KMS-11 (cell line): ENCODE data around the gene FN3KRP.
A peak's percentile ranks its signal among the peaks of the same experiment; 100 is the strongest.

ENCODE experiments used
- H2AFZ ChIP-seq: fragments of 200-600 bp; sonication (generic); 2 replicates; pipeline ENCODE4 v1.6.1; 2016; ENCODE audit warnings: antibody characterized with exemption, mixed run types, low read depth
- H3K27ac ChIP-seq: fragments of 200-600 bp; sonication (generic); 2 replicates; pipeline ENCODE4 v1.6.1; 2016; ENCODE audit warnings: mild to moderate bottlenecking, mixed run types
- H3K27me3 ChIP-seq: fragments of 200-600 bp; sonication (generic); 2 replicates; pipeline ENCODE4 v1.6.1; 2017; ENCODE audit warnings: mild to moderate bottlenecking, low read depth, mixed run types, moderate library complexity; ENCODE audit not compliant: insufficient read depth
- H3K36me3 ChIP-seq: fragments of 200-600 bp; sonication (generic); 2 replicates; pipeline ENCODE4 v1.6.1; 2017; ENCODE audit warnings: mild to moderate bottlenecking, mixed run types; ENCODE audit not compliant: insufficient read depth
- H3K4me1 ChIP-seq: fragments of 200-600 bp; sonication (generic); 2 replicates; pipeline ENCODE4 v1.6.1; 2016; ENCODE audit warnings: mild to moderate bottlenecking, low read depth, mixed run types; ENCODE audit not compliant: poor library complexity, severe bottlenecking
- H3K4me2 ChIP-seq: fragments of 200-600 bp; sonication (generic); 2 replicates; pipeline ENCODE4 v1.7.0; 2016; ENCODE audit warnings: mild to moderate bottlenecking, mixed run types
- H3K4me3 ChIP-seq: fragments of 200-600 bp; sonication (generic); IDR thresholded peaks from 2 replicates; pipeline ENCODE4 v1.6.1; 2017; ENCODE audit warnings: low read depth, low read length, mixed read lengths; ENCODE audit not compliant: insufficient read depth
- H3K79me2 ChIP-seq: fragments of 200-600 bp; sonication (generic); 2 replicates; pipeline ENCODE4 v1.6.1; 2016; ENCODE audit warnings: low read depth, mixed run types; ENCODE audit not compliant: insufficient read depth
- H3K9ac ChIP-seq: fragments of 200-600 bp; sonication (generic); 2 replicates; pipeline ENCODE4 v1.6.1; 2016; ENCODE audit warnings: mild to moderate bottlenecking, mixed run types
- H4K20me1 ChIP-seq: fragments of 200-600 bp; sonication (generic); 2 replicates; pipeline ENCODE4 v1.6.1; 2016; ENCODE audit warnings: mild to moderate bottlenecking, mixed run types; ENCODE audit not compliant: insufficient read depth
- TF ChIP-seq, protein P1 (sequence below): fragments of 200-600 bp; sonication (generic); conservative IDR thresholded peaks from 2 replicates; pipeline ENCODE4 v1.6.1; 2017; ENCODE audit warnings: low read depth, mild to moderate bottlenecking, antibody characterized with exemption, low read length, moderate library complexity, mixed read lengths

Gene FN3KRP

DNA sequence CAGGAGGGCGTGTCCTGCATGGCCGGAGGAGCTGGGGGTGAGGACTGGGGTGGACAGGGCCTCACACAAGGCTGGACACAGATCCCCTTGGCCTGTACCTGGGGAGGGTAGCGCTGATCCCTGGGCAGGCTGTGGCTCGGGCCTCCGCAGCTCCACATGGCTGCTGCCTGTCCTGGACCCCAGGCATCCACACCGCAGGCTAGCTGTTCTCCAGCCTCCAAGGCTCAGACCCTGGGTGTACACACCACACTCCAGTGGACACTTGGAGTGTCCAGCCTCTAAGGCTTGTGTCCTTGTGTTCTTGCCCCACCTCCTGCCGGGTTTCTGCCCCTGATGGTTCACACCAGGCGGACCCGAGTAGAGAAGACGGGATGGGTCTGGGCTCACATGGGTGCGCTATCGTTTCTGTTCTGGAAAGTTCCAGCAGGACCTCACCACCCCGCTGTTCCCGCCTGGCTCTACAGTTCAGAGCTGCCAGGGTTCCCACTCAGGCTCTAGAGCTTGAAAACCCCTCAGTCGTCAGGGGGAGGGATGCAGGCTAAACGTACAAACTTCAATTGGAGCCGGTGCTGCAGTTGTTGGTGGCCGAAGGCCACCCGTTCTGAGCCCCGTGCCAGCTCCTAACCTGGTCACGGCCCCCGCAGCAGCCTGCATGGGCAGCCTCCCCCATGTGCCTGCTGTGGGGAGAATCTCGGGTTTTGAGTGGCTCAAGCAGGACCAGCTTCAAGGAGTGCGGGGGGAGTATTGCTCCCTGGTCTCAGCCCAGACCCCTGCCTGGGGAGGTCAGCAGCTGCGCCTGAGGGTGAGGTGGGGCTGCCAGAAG, 6.6 kb upstream of the FN3KRP start:
- Histone ChIP-seq H4K20me1 (no peaks in the 10 kb centered on the region), H3K79me2 (no peaks in the 10 kb centered on the region), H3K9ac (no peak overlapping the region; the same call in 1 of the 2 replicates), H3K27ac (no peak overlapping the region), H3K36me3 (no peaks in the 10 kb centered on the region), H3K4me1 (peaks cover 24% of the 10 kb centered on the region), H3K4me2 (peak overlapping the region; percentile 86), H3K27me3 (no peaks in the 10 kb centered on the region), H2AFZ (peak overlapping the region; percentile 67; the same call in 1 of the 2 replicates), H3K4me3 (no peak overlapping the region)
- TF ChIP-seq, protein P1, sequence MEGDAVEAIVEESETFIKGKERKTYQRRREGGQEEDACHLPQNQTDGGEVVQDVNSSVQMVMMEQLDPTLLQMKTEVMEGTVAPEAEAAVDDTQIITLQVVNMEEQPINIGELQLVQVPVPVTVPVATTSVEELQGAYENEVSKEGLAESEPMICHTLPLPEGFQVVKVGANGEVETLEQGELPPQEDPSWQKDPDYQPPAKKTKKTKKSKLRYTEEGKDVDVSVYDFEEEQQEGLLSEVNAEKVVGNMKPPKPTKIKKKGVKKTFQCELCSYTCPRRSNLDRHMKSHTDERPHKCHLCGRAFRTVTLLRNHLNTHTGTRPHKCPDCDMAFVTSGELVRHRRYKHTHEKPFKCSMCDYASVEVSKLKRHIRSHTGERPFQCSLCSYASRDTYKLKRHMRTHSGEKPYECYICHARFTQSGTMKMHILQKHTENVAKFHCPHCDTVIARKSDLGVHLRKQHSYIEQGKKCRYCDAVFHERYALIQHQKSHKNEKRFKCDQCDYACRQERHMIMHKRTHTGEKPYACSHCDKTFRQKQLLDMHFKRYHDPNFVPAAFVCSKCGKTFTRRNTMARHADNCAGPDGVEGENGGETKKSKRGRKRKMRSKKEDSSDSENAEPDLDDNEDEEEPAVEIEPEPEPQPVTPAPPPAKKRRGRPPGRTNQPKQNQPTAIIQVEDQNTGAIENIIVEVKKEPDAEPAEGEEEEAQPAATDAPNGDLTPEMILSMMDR = no peak

DNA sequence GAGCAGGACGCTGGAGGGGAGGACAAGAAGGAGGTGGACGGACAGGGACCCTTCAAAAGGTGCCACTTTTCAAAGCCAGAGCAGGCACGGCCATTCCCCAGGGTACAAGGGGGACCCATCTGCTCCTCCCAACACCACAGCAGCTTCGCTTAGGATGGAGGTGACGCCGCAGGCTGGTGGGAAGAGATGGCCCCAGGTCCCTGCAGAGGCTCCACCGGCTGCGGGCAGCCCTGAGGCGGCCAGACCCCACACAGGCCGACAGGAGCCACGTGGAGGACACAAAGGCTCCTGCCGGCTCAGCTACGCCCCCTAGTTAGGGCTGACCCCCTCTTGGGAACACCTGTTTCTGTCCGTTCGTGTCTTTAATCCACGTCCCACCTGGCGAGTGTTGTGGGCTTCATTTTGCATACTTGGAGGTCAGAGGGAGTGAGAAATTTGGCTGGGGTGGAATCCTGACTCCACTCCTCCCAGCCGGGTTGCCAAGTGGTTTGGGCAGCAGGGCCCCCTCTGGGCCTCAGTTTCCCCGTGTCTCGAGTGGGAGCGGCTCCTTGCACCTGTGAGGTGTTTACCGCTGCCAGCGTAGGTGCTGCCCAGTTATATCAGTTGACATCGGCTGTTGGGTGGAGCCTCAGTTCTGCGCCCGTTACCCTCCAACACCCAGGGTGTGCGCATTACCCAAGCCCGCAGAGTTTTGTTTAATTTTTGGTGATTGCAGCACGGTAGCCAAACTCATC, 5.8 kb upstream of the FN3KRP start:
- H3K79me2 ChIP-seq = no peaks in the 10 kb centered on the region
- H3K27ac ChIP-seq = no peak overlapping the region
- H2AFZ ChIP-seq = no peak overlapping the region
- no peak overlapping the region for H3K4me3 ChIP-seq
- TF ChIP-seq, protein P1 = no peak
- no peak overlapping the region for H3K9ac ChIP-seq
- H3K4me1 ChIP-seq = peaks cover 27% of the 10 kb centered on the region
- H3K36me3 ChIP-seq = no peaks in the 10 kb centered on the region
- no peaks in the 10 kb centered on the region for H4K20me1 ChIP-seq
- no peaks in the 10 kb centered on the region for H3K27me3 ChIP-seq
- H3K4me2 ChIP-seq = no peak overlapping the region

DNA sequence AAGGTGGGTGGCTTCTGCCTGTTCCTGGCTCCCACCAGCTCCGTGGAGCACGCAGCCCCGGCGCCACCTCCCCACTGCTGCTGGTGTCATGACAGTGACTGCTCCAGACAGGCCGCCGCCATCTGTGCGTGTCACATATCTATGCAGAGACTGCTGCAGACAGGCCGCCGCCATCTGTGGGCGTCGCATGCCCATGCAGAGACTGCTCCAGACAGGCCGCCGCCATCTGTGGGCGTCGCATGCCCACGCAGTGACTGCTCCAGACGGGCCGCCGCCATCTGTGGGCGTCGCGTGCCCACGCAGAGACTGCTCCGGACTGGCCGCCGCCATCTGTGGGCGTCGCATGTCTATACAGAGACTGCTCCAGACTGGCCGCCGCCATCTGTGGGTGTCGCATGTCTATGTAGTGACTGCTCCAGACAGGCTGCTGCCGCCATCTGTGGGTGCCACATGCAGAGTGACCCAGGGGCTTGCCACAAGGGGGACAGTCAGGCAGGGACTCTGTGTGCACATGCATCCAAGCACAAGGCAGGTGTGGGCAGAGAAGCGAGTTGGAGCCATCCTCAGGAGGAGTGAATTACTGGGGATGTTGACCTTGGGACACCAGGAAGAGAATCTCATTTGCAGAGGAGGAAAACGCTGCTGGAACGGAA, 3.3 kb upstream of the FN3KRP start:
- Histone ChIP-seq H3K27me3 (no peaks in the 10 kb centered on the region), H3K9ac (no peak overlapping the region), H3K27ac (no peak overlapping the region), H3K4me1 (peaks cover 18% of the 10 kb centered on the region), H4K20me1 (no peaks in the 10 kb centered on the region; the same call in 1 of the 2 replicates), H3K79me2 (peaks cover 15% of the 10 kb centered on the region; the same call in 1 of the 2 replicates), H2AFZ (no peak overlapping the region), H3K4me3 (no peak overlapping the region), H3K4me2 (no peak overlapping the region), H3K36me3 (no peaks in the 10 kb centered on the region)
- TF ChIP-seq, protein P1 = no peak

DNA sequence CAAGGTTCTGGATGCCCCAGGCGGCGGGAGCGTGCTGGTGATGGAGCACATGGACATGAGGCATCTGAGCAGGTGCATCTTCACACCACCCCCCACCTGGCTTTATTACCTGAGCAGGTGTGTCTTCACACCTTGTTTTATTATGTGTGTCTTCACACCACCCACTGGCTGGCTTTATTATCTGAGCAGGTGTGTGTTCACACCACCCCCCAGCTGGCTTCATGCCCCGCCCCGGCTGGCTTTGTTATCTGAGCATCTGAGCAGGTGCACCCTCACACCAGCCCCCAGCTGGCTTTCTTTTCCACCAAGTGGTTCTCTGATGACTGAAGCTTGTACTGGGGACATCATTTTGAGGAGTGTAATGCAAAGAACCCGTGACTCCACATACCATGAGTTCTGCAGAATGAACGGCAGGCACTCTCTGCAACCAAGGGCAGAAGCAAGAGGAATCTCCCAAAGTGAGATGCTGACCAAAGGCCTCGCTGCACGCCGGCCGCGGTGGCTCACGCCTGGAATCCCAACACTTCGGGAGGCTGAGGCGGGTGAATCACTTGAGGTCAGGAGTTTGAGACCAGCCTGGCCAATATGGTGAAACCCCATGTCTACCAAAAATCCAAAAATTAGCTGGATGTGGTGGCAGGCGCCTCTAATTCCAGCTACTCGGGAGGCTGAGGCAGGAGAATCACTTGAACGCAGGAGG, 2.6 kb downstream of the FN3KRP start:
- H3K4me2 ChIP-seq = no peak overlapping the region
- H3K4me3 ChIP-seq = no peak overlapping the region
- no peaks in the 10 kb centered on the region for H3K36me3 ChIP-seq
- no peaks in the 10 kb centered on the region; the same call in 1 of the 2 replicates for H4K20me1 ChIP-seq
- H2AFZ ChIP-seq = no peak overlapping the region
- peaks cover 20% of the 10 kb centered on the region for H3K4me1 ChIP-seq
- no peaks in the 10 kb centered on the region for H3K27me3 ChIP-seq
- H3K9ac ChIP-seq = no peak overlapping the region
- peaks cover 15% of the 10 kb centered on the region; the same call in 1 of the 2 replicates for H3K79me2 ChIP-seq
- H3K27ac ChIP-seq = no peak overlapping the region
- TF ChIP-seq, protein P1 = no peak
